Loucy (cell line): ENCODE results near the gene FOXP4.

Experiments used
- EZH2phosphoT487 ChIP-seq: fragments of 200-600 bp; IDR thresholded peaks from 2 replicates; pipeline ENCODE4 v1.6.1; 2018; ENCODE audit warnings: antibody characterized with exemption, mild to moderate bottlenecking, moderate library complexity, borderline replicate concordance
- TF ChIP-seq, protein P1 (sequence below): fragments of 200-600 bp; sonication (generic); conservative IDR thresholded peaks from 2 replicates; pipeline ENCODE4 v1.5.1; 2014; ENCODE audit warnings: mild to moderate bottlenecking, antibody characterized with exemption, low read length

DNA sequence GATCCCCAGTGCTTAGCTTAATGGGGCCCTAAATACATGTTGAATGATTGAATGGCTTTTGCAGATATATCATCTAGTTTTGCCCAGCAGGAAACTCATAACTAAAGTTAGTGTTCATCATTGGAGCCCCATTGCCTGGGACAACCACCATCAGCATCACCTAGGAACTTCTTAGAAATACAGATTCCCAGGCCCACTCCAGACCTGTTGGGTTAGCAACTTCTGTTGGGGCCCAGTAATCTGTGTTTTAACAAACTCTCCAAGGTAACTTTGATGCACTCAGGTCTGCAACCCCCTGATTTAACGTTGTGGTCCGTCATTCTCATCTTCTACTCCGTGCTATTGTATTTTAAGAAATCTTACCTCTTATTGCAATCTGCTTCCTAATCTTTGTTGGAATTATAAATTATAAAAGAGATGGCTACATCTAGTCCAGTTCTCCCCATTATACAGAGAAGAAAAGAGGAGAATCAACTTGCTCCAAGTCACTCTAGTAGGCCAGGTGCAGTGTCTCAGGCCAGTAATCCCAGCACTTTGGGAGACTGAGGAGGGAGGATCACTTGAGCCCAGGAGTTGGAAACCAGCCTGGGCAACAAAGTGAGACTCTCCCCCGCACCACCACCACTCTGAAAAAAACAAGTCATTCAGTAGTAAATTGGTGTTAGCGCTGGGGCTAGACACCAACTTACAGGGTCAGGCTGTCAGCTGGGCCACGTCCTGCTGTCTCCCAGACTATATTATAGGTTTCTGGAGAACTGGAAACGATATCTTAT lies 13.7 kb downstream of the FOXP4 start:
- TF ChIP-seq, protein P1, sequence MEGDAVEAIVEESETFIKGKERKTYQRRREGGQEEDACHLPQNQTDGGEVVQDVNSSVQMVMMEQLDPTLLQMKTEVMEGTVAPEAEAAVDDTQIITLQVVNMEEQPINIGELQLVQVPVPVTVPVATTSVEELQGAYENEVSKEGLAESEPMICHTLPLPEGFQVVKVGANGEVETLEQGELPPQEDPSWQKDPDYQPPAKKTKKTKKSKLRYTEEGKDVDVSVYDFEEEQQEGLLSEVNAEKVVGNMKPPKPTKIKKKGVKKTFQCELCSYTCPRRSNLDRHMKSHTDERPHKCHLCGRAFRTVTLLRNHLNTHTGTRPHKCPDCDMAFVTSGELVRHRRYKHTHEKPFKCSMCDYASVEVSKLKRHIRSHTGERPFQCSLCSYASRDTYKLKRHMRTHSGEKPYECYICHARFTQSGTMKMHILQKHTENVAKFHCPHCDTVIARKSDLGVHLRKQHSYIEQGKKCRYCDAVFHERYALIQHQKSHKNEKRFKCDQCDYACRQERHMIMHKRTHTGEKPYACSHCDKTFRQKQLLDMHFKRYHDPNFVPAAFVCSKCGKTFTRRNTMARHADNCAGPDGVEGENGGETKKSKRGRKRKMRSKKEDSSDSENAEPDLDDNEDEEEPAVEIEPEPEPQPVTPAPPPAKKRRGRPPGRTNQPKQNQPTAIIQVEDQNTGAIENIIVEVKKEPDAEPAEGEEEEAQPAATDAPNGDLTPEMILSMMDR, result no peak
- TF ChIP-seq EZH2phosphoT487, result no peak
